HG02571 (cell line): ENCODE data around the gene MRPS18A.

Experiments
- ATAC-seq: cut with Tn5 transposase; IDR thresholded peaks from one replicate; pipeline ENCODE4 v1.9.1; 2021; ENCODE audit warnings: mild to moderate bottlenecking, moderate library complexity; ENCODE audit not compliant: unreplicated experiment

The MRPS18A gene

DNA sequence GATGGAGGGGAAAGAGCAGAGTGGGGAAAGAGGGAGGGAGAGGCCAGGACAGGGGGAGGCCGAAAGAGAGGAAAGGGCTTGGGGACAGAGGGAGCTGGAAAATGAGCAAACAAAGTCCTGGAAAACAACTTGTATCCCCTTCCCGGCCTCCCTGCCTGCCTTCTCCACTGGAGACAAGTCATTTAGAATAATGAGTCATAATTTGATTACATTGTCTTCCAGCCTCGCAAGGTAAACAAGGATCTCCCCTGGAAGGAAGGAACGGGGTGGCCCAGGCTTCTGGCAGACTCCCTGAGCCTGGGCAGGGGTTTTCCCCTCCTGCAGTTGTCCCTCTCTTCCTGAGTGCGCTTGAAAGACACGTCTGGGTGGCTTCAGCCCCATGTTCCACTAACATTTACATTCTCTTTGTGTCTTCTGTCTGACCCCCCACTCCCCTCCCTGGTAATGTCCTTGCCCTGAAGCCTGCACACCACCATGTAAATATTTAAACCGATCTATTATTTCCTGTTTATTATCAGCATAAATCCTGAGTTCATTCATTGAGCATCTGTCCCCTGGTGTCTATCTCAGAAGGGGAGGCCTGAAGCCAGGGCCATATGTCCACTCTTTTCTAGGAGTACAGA lies 12.1 kb upstream of the MRPS18A start:
- ATAC-seq, result no peak

DNA sequence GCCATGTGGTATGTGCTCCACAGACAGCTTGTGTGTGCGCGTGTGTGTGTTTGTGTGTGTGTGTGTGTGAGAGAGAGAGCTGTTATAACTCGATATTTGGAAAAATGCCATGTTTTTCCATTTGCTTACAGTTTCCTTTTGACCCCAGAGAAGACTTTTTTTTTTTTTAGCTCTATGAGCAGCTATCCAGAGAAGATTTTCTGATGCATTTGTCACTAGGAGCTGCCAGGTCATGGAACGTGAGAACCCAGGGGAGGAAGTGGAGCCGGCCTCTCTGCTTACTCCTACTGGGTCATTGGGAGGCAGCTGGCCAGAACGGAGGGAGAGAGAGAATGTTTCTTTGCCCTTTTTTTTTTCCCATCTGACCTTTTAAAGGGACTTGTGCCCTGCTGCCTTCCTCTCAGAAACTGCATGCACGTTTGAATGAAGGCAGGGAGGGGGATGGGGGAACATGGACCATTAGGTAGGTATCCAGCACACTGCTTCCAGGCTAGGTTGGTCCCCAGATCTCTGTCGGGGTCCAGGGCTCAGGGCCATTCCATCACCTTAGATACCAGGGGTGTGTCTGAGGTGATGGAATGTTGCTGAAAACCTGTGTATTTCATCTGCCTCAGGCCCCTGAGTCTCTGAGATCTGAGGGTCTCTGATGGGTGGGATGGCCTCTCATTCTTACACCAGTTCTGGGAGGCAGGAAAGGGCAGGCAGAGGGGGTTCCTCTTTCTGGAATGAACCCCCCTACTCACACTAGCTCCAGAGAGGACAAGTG lies 11.2 kb upstream of the MRPS18A start:
- no peak for ATAC-seq

DNA sequence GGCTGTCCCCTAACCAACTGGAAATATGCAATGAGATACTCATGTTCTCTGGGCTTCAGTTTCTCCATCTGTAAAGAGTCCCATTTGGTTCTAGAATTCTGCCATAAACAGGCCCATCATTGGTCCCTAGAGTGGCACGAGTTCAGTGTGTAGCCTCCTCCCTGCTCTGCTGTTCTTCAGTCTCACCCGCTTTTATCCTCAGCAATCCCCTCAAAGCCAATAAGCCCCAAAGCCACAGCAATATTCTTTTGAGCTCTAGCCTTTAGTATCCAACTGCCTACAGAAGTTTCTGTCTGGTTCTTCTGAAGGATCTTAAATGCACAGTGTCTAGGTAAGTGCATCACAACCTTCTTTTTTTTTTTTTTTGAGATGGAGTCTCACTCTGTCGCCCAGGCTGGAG lies 9.8 kb upstream of the MRPS18A start:
- ATAC-seq, result no peak

DNA sequence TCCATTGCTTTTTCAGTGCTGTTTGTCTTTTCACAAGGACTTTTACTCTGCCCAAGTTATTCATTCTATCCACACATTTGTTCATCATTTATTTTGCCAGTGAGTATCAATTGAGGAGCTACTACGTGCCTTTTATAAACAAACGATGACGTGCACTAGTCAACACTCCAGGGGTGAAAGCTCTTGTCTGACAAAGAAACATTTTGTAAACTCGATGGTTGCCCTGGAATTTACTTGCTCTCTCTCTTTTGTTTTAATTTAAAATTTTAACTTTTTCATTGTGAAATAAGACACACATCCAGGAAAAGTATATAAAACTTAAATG lies 8.3 kb upstream of the MRPS18A start:
- ATAC-seq, result no peak

DNA sequence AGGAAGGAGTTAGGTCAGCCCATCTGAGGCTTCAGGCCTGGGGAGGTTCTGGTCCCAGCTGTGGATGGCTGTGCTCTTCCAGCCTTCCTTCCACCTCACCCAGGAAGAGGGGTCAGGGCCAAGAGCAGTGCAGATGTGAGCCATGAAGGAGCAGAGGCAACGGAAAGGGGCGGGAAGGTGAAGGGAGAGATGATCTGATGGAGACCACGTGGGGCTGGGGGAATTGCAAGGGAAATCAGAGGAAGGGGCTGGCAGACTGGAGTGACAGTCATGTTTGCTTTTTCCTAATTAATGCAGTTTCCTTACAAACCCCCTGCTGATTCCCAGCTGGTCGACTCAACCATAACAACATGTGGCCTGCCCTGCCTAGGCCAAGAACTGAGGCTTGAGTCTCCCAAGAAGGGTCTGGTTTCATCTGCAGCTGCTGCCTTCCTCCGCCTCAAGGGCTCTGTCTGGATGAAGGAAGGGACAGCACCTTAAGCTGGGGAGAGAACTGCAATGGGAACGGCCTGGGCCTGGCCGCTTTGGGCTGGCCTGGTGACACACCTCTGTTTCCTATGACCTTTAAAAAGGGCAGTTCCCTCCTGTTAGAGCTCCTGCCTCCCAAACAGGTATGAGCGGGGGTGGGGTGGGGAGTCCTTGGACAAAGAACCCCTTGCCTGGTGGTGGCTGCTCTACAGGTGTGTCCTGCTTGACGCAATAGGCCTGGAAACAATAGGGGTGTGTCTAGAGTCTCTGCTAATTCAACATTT lies 7.8 kb upstream of the MRPS18A start:
- no peak for ATAC-seq

DNA sequence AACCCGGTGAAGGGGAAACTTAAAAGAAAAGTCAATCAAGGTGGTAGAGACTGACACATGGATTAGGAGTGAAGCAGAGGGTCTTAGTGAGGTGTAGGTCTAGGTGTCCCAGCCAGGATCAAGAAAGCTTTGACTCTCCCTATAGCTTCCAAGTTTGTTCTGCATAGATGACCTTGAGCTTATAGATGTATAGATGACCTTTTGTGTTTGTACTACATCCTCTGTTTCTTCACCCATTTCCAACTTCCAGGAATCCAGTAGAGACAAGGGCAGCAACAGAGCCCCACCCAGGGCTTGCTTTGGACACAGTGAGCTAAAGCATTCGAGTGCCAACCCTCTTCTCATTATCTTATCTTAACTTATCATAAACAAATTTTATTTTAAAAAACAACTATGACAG lies 1.8 kb upstream of the MRPS18A start:
- no peak for ATAC-seq

DNA sequence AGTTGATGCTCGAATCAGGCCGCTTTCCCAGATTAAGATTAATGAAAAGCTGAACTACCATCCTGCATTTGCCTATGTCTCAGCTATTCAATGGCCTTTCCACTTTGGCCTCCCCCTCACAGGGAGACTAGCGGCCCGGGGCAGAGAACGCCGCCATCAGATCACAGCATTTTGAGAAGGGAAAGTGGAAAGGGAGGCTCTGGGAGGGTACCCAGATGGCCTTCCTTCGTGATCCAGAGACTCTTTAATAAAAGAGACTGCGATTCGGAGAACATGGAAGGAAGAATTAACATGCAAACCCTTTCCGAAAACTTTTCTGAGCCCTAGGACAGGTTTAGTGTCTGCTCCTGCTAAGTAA lies 533 bp downstream of the MRPS18A start:
- no peak for ATAC-seq

DNA sequence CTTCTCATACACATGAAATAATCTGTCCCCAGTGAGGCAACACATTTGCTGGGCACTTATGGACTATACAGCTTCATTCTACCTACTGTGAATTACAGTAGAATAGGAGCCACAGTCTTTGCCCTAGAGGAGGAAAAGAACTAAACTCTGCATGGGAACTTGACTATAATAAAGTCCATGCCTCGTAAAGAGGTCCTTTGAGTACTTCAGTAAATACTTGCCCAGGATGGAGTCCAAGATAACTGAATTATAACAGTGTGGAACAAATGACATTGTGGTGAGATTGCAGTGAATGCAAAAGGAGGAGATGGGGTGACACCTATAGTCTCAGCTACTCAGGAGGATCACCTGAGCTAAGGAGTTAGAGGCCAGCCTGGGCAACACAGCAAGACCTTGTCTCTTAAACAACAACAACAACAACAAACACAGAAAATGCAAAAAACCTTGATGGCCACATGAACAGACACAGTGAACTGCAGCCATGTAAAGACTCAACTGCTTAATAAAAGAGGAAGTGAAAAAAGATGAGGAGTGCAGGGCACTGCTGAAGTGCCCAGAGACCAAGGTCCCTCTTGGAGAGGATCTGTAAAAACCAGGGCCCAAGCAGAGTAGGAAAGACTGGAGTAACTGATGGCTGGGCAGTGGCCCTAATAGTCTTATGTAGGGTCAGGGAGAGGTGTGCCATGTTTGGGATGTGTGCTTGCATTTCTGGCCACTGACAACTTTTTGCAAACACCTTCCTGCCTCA lies 3.7 kb downstream of the MRPS18A start:
- ATAC-seq, result peak; percentile 60

DNA sequence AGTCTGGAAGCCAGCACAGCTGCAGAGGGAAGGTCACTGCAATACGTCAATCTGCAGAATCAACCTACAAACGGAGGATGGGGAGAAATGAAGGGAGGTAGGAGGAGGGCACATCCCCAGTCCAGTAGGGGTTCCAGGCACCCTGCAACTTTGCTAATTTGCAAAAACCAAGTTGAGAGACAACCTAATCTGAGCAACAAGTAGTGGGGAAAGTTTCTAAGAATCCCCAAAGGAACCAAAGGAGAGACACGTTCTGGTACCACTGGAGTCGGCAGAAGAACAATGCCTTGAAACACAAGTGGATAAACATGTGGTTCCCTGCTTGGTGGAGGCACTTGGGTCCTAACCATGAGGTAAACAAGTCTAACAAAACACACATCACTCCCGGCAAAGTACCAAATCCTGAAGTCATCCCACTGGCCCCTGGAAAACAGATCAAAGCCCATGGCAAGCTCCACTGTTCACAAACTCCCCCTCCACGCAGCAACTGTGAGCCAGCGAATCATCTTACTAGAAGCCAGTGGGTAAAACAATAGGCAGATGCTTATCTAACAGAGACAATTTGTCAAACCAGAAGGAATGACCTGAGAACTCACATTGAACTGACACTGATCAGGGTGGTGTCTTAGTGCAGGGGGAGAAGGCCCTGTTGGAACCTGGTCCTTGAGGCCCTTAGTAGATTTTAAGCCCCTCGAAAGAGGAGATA lies 4.7 kb downstream of the MRPS18A start:
- no peak for ATAC-seq

DNA sequence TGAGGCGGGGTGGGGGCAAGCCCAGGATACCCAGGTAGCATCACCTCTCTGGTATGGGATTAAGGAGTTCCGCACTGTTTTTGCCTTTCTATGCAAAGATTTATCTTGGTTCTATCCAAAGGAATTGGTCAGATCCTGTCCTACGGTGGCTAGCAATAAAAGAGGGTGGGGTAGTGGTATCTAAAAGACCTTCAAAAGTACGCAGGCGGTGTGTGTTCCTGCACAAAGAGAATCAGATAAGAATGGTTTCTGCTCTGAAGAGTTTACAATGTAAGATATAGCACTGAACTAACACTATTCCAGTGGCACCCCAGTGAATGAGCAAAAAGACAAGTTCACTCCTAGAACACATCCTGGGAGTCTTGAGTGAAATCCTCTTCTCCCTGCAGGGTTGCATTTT lies 6.3 kb downstream of the MRPS18A start:
- no peak for ATAC-seq

DNA sequence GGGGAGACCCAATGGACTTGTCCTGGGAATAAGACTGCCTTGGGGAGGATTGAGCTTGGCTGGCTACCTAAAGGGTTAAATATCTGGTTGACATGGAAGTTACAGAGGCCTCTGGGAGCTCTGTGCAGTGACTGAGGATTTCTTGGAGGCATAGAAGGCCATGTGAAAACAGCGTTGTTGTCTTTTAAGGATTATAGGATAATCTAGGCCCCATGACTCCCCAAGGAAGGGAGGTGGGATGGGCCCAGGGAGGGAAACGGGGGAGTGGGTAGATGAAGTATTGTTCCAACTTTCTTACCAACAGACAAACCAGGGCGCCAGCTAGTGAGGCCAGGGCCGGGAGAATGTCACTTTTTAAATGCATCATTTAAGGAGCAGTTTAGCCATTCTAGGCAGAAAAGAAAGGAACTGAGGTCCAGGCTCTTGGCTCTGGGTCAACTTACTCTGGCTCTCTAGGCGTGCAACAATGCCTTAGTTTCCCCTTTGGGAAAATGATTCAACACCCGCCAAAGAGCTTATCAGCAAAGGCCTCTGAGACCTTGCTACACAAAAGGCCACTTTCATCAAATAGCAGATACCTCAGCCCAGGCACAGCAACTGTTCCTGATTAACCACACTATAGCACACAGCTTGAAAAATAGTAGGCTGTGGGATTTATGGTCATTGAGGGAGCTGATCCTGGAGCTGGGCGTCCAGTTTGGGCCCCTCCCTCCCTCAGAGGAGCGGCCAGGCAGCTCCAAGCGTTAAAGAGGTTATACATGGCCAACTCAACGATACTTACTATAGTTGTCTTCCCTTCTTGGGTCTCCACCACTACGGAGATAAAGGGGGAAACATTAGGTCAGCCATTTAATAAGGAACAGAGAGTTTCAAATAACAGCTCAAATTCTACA lies 7.0 kb downstream of the MRPS18A start:
- ATAC-seq, result no peak

DNA sequence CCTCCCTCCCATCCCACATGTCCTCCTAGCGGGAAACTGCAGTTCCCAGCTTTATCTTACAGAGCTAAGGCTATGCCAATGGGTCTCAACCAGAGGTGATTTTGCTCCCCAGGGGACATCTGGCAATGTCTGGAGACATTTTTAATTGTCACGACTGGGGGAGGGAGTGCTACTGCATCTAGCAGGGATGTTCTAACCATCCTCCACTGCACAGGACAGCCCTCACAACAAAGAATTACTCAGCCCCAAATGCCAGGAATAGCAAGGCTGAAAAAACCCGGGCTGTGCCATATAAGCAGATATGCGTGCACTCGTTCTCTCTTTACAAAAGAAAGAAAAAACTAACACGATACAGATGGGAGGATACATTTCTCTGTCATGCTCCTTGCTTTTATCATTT lies 8.5 kb downstream of the MRPS18A start:
- ATAC-seq, result no peak

DNA sequence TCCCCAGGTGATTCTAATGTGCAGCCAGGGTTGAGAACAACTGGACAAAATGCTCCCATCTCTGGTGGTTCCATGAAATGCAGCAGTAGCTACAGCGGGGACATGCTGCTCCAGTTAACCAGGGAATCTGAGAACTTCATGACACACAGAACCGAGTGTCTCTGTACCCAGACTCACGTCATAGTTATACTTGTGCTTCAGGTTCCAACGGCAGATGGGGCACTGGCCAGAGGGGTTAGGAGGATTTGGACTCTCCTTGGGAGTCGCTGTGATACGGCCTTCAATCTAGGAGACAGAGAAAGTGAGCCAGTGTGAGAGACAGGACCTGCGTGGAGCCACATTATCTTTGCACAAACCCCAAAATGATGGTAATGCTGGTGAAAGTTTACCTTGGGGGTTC lies 9.2 kb downstream of the MRPS18A start:
- ATAC-seq, result no peak

DNA sequence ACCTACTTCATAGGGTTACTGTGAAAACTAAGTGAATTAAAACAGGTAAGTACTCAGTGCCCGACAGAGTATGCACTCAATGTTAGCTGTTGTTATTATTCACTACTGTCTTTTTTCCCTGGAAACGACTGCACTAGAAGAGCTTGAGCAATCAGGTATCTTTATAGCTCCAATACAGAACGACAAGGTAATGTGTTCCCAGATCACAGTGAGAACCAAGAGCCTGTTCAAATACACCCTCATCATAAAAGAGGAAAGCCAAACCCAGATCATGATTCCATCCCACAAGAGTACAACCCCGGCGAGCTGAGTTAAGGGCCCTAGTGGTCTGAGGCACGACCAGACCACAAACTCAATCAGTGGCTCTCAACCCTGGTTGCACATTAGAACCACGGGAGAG lies 9.8 kb downstream of the MRPS18A start:
- ATAC-seq, result no peak

DNA sequence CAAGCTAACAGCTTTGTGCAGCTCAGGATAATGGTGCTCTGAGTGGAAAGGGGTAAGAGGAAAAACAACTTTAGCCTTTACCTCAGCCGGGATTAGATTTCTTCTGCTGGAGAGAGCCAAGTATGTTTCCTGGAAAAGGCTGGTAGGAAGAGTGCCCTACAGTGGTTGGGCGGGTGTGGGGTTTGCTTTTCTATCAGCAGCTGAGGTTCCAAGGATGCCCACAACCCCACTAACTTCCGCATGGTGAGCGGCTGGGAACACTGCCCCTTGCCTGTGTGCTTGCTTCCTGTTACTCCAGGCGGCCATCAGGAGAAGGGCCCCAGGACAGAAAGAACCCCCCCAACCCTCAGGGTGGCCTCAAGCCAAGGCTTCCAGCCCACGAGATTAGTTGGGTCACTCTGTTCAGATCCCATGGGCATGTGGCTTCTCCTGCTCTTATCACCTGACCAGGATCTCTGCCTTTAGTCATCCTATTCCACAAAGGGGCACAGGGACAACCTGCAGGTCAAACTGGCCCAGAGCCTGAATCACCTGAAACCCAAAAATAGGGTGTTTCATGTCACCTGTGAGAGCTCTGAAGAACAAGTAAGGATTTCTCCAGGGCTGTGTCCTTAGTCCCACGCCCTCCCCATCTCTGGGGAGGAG lies 10.5 kb downstream of the MRPS18A start:
- no peak for ATAC-seq

DNA sequence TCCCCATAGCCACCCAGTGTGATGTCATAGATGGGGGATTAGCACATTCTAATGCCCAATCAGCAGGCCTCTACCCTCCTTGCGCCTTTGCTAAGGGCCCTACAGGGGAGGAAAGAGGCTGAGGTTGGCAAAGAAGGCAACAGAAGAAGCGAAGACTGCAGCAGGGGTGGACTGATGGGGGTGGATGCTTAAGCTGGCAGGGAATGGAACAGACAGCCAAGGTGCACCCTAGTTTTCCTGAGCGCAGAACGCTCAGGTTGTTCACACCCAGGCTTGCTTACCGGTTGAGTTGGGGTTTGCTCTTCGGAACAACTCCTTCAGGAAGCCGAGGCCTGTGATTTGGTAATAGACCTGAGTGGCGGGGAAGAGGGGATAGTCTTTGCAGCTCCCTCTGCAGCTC lies 12.7 kb downstream of the MRPS18A start:
- ATAC-seq, result no peak

DNA sequence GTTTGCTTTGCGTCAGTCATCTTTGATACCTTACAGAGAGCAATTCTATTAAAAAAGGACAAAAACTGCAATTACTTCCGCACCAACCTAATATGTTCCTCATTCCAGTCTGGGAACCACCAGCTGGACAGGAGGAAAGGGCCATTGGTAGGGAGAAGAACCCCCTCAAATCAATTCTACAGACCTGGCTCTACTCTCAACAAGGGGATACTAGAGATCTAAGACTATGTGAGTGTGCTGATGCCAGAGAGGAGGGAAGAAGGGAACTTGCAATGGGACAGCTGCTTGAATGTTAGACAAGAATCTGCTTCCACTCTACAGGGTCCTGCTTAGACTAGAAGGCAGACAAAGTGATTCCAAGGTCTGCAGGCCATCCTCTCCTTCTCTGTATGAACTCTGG lies 13.3 kb downstream of the MRPS18A start:
- ATAC-seq, result no peak

DNA sequence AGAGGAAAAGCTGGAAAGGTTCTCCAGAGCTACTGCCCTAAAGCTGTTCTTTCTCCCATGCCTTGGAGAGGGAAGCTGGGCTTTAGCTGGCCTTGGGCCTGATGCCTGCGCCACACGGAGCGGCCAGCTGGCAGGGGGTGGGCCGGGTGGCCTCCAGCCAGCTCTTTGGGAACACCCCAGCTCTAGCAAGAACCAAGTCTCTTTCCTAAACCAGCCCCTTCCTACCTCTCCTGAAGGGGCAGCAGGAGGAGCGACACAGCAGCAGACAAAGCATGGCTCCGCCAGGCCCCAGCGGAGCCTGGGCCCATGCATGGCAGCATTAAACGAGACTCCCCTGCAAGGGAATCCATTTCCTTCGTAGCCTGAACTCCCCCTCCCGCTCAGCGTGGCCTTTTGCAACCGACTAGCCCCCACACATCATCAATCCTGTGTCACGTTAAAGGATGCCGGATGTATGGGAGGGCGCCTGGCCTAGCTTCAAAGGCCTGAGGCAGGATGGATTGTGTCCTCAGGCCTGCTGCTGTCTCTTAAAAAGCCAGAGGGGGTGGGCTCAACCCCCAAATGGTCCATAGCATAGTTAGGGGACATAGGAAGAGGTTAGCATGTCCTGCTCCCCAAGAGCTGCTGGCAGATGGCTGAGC lies 14.0 kb downstream of the MRPS18A start:
- ATAC-seq, result no peak
